HCT116 (cell line): ENCODE results near the gene FECH. TPM values are rescaled to one million over a fixed set of nuclear protein-coding genes. Genes with fewer than 3 reads are reported as not detected.

ENCODE experiments used
- ATAC-seq: fragments of 200-7000 bp; cut with Tn5 transposase; 2 replicates; pipeline ENCODE4 v1.9.1; 2020; ENCODE audit warnings: mild to moderate bottlenecking, moderate library complexity
- BruUV-seq: library from RNA; stranded (reverse); fragments of 400-500 nt; replicated peaks from 2 replicates; lab custom pipeline; 2021; lab: Mats Ljungman, UMichigan
- CTCF ChIA-PET: fragments of 300-600 bp; sonication (Branson Sonifier 250); formaldehyde crosslinking; loops from one replicate; lab custom pipeline; 2021; ENCODE audit warnings: antibody characterized with exemption; lab: Charles Lee
- POLR2A ChIA-PET: fragments of 300-600, 350-600 bp; sonication (Branson Sonifier 250); formaldehyde crosslinking; loops from one replicate; lab custom pipeline; 2021; ENCODE audit warnings: antibody characterized with exemption; lab: Charles Lee
- RAD21 ChIA-PET, 2 experiments: fragments of 300-600 bp; sonication (Branson Sonifier 250); formaldehyde crosslinking; loops; one replicate each; lab custom pipeline; 2023; ENCODE audit warnings: low total read pairs in 2 of 2; ENCODE audit not compliant: uncharacterized antibody in 2 of 2, unreplicated experiment in 2 of 2, low non-redundant PET in 1 of 2; lab: Charles Lee
- DNase-seq: peaks from one replicate; pipeline ENCODE4 v3.0.0-alpha.2; 2010; ENCODE audit warnings: low read depth, low spot score
- H2AFZ ChIP-seq: fragments of 200-600 bp; shearing (Covaris generic), sonication (generic); 2 replicates; pipeline ENCODE4 v1.6.1; 2017; ENCODE audit warnings: low read depth, mixed run types, mixed read lengths, antibody characterized with exemption, low read length; ENCODE audit not compliant: poor library complexity, severe bottlenecking
- H3K27ac ChIP-seq: 2 replicates; pipeline ENCODE4 v1.5.1; 2012; ENCODE audit warnings: low read depth, low read length
- H3K27me3 ChIP-seq: fragments of 200-600 bp; sonication (generic); 2 replicates; pipeline ENCODE4 v1.6.1; 2016; ENCODE audit warnings: mixed run types, low read length, mixed read lengths; ENCODE audit not compliant: insufficient read depth
- H3K36me3 ChIP-seq, 2 experiments: fragments of 200-500 bp in 1 of 2; fragments of 200-600 bp in 1 of 2; sonication (Bioruptor generic) in 1 of 2; sonication (generic) in 1 of 2; 2 replicates each; pipeline versions ENCODE4 v1.5.1 to v1.6.1; 2014 to 2016; ENCODE audit warnings: low read length in 2 of 2, inconsistent platforms in 1 of 2, mixed read lengths in 1 of 2, mixed run types in 1 of 2; ENCODE audit not compliant: insufficient read depth in 2 of 2, control insufficient read depth in 1 of 2
- H3K4me1 ChIP-seq, 2 experiments: fragments of 200-600 bp in 1 of 2; sonication (generic) in 1 of 2; 2 replicates each; pipeline versions ENCODE4 v1.5.1 to v1.6.1; 2012 to 2017; ENCODE audit warnings: low read length in 2 of 2, inconsistent platforms in 1 of 2, mild to moderate bottlenecking in 1 of 2, mixed read lengths in 1 of 2, mixed run types in 1 of 2, moderate library complexity in 1 of 2; ENCODE audit not compliant: insufficient read depth in 2 of 2, control insufficient read depth in 1 of 2
- H3K4me2 ChIP-seq: fragments of 200-600 bp; sonication (generic); 2 replicates; pipeline ENCODE4 v1.6.1; 2017; ENCODE audit warnings: mixed run types, low read length, mixed read lengths
- H3K4me3 ChIP-seq, 2 experiments: fragments of 200-600 bp in 1 of 2; sonication (generic) in 1 of 2; replicated peaks in 1 of 2; 2 replicates each; pipeline ENCODE4 v1.5.1; 2011 to 2016; ENCODE audit warnings: low read length in 2 of 2, control low read depth in 1 of 2, low read depth in 1 of 2, mild to moderate bottlenecking in 1 of 2, mixed read lengths in 1 of 2, mixed run types in 1 of 2
- H3K79me2 ChIP-seq: fragments of 200-600 bp; sonication (generic); 2 replicates; pipeline ENCODE4 v1.6.1; 2017; ENCODE audit warnings: mild to moderate bottlenecking, mixed run types, low read length, moderate library complexity, mixed read lengths; ENCODE audit not compliant: insufficient read depth
- H3K9ac ChIP-seq: fragments of 200-600 bp; sonication (generic); 2 replicates; pipeline ENCODE4 v1.6.1; 2016; ENCODE audit warnings: low read length, mixed read lengths
- H3K9me2 ChIP-seq: fragments of 200-600 bp; sonication (generic), shearing (Covaris generic); 2 replicates; pipeline ENCODE4 v1.6.1; 2017; ENCODE audit warnings: mixed run types, mild to moderate bottlenecking, moderate library complexity; ENCODE audit not compliant: insufficient read depth
- H3K9me3 ChIP-seq, 2 experiments: fragments of 200-500 bp in 1 of 2; fragments of 200-600 bp in 1 of 2; sonication (Bioruptor generic) in 1 of 2; sonication (generic) in 1 of 2; 2 replicates each; pipeline ENCODE4 v1.6.1; 2014 to 2017; ENCODE audit warnings: low read length in 2 of 2, mixed read lengths in 2 of 2, inconsistent platforms in 1 of 2, low read depth in 1 of 2, mild to moderate bottlenecking in 1 of 2, mixed run types in 1 of 2, moderate library complexity in 1 of 2; ENCODE audit not compliant: control insufficient read depth in 1 of 2, insufficient read depth in 1 of 2
- H4K20me1 ChIP-seq: fragments of 200-600 bp; sonication (generic), shearing (Covaris generic); 2 replicates; pipeline ENCODE4 v1.6.1; 2017; ENCODE audit warnings: mixed run types, mild to moderate bottlenecking, moderate library complexity; ENCODE audit not compliant: insufficient read depth
- CBX3 ChIP-seq: IDR thresholded peaks from 2 replicates; pipeline ENCODE4 v1.6.1; 2012; ENCODE audit warnings: low read depth
- CEBPB ChIP-seq: IDR thresholded peaks from 2 replicates; pipeline ENCODE4 v1.6.1; 2012; ENCODE audit warnings: low read depth
- CTCF ChIP-seq, 3 experiments: fragments of 200-600 bp in 1 of 3; sonication (generic) in 1 of 3; IDR thresholded peaks in 2 of 3; conservative IDR thresholded peaks in 1 of 3; 2 replicates each; pipeline ENCODE4 v1.5.1; 2012 to 2017; ENCODE audit warnings: low read depth in 2 of 3, low read length in 2 of 3, antibody characterized with exemption in 1 of 3, borderline replicate concordance in 1 of 3, control low read depth in 1 of 3, mild to moderate bottlenecking in 1 of 3, mixed read lengths in 1 of 3, mixed run types in 1 of 3, moderate library complexity in 1 of 3; ENCODE audit not compliant: insufficient read depth in 1 of 3
- EGR1 ChIP-seq: IDR thresholded peaks from 2 replicates; pipeline ENCODE4 v1.6.1; 2012; ENCODE audit warnings: low read depth
- ELF1 ChIP-seq: IDR thresholded peaks from 2 replicates; pipeline ENCODE4 v1.6.1; 2012; ENCODE audit warnings: low read depth, borderline replicate concordance
- EZH2 ChIP-seq: fragments of 200-600 bp; sonication (generic); IDR thresholded peaks from 2 replicates; pipeline ENCODE4 v1.6.1; 2017; ENCODE audit warnings: antibody characterized with exemption, mixed run types
- EZH2phosphoT487 ChIP-seq: fragments of 200-600 bp; IDR thresholded peaks from 2 replicates; pipeline ENCODE4 v1.6.1; 2018; ENCODE audit warnings: antibody characterized with exemption, borderline replicate concordance
- FOSL1 ChIP-seq: IDR thresholded peaks from 2 replicates; pipeline ENCODE4 v1.6.1; 2012; ENCODE audit warnings: low read depth
- JUND ChIP-seq: IDR thresholded peaks from 2 replicates; pipeline ENCODE4 v1.6.1; 2012
- MAX ChIP-seq: IDR thresholded peaks from 2 replicates; pipeline ENCODE4 v1.6.1; 2012
- POLR2A ChIP-seq: IDR thresholded peaks from 2 replicates; pipeline ENCODE4 v1.7.0; 2011; ENCODE audit warnings: borderline replicate concordance; ENCODE audit not compliant: insufficient read depth, insufficient read length; ENCODE audit errors: extremely low read depth
- POLR2AphosphoS5 ChIP-seq: IDR thresholded peaks from 2 replicates; pipeline ENCODE4 v1.6.1; 2011; ENCODE audit warnings: mild to moderate bottlenecking, low read depth, low read length, moderate library complexity
- RAD21 ChIP-seq: IDR thresholded peaks from 2 replicates; pipeline ENCODE4 v1.6.1; 2012; ENCODE audit warnings: low read depth, mild to moderate bottlenecking
- SP1 ChIP-seq: IDR thresholded peaks from 2 replicates; pipeline ENCODE4 v1.6.1; 2012; ENCODE audit warnings: low read depth
- SRF ChIP-seq: IDR thresholded peaks from 2 replicates; pipeline ENCODE4 v1.6.1; 2012; ENCODE audit warnings: low read depth
- YY1 ChIP-seq: IDR thresholded peaks from 2 replicates; pipeline ENCODE4 v1.6.1; 2011; ENCODE audit warnings: low read length, low read depth, moderate library complexity, mild to moderate bottlenecking; ENCODE audit not compliant: insufficient replicate concordance; ENCODE audit errors: extremely low read depth
- ZBTB33 ChIP-seq: IDR thresholded peaks from 2 replicates; pipeline ENCODE4 v1.6.1; 2011; ENCODE audit warnings: mild to moderate bottlenecking, low read length, moderate library complexity; ENCODE audit not compliant: insufficient replicate concordance; ENCODE audit errors: extremely low read depth
- ZFX ChIP-seq: fragments of 450-650 bp; IDR thresholded peaks from 2 replicates; pipeline ENCODE4 v1.6.1; 2017
- ZNF274 ChIP-seq: fragments of 200-500 bp; sonication (Bioruptor generic); IDR thresholded peaks from 2 replicates; pipeline ENCODE4 v1.6.1; 2014; ENCODE audit warnings: mild to moderate bottlenecking, low read depth, low read length, inconsistent platforms
- intact Hi-C: fragments of 100-400 bp; cut with micrococcal nuclease; formaldehyde crosslinking; loops from 2 replicates; pipeline ENCODE4 v1.10.0; 2022
- total RNA-seq: library from RNA; stranded (reverse); gene quantifications from one replicate; pipeline ENCODE4 v1.2.1, GENCODE V29; 2021; ENCODE audit not compliant: unreplicated experiment
- TF ChIP-seq, protein P1 (sequence below): IDR thresholded peaks from 2 replicates; pipeline ENCODE4 v1.6.1; 2012

The FECH gene
- total RNA-seq, 1 experiment from 2014 or later, result 42.7 TPM

DNA sequence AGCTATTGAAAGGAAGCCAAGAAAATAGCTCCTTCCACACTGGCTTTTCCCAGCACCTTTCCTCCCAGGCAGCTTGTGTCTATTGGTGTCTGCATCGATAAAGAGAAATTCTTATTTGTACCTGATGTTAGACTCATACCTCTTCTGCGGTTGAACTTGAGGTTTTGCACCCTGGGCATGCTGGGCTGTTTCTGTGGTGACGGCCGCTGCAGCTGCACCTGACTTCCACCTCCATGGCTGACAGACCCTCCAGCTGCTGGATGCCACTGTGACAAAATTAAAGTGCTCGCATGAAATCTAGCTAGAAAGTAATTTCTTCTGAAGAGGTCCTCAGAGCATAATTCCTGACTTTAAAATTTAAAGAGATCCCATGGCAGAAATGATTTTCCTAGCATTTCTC, 6.6 kb downstream of the FECH start:
- CTCF ChIA-PET, result interaction anchor here (1.1 kb wide), 1 partner anchor 120 kb away, joined by 3 read pairs; no protein-coding TSS in a partner anchor
- intact Hi-C loops, result no loop called here
- no peak overlapping the region for H3K4me3 ChIP-seq
- ATAC-seq (no peak), DNase-seq (no peak)
- no peak overlapping the region for H3K27ac ChIP-seq
- H2AFZ ChIP-seq, result no peak overlapping the region
- no peaks in the 10 kb centered on the region for H3K9me2 ChIP-seq
- H3K4me2 ChIP-seq, result no peak overlapping the region
- H3K36me3 ChIP-seq, result peaks cover 0 to 15% of the 10 kb centered on the region in 2 experiments; a peak in 2 of 4 replicates
- no peak overlapping the region for H3K9ac ChIP-seq
- RAD21 ChIA-PET, result no interaction called here
- BruUV-seq, result no TSS peak
- H4K20me1 ChIP-seq, result no peaks in the 10 kb centered on the region
- TF ChIP-seq FOSL1 (no peak), POLR2AphosphoS5 (no peak), RAD21 (no peak), SRF (no peak), POLR2A (no peak), MAX (no peak), EZH2 (no peak), SP1 (no peak), ELF1 (no peak), CEBPB (no peak), CBX3 (no peak), CTCF (IDR thresholded peaks at IDR 0.05 in 2 of 3, conservative IDR thresholded peaks at IDR 0.05 in 1 of 3; ENCODE audit: borderline replicate concordance in 1 of 3, insufficient read depth in 1 of 3, low read depth in 2 of 3, low read length in 2 of 3) (no peak), ZBTB33 (no peak), EZH2phosphoT487 (no peak), ZFX (no peak), EGR1 (no peak), ZNF274 (no peak), JUND (no peak), YY1 (no peak)
- TF ChIP-seq, protein P1, sequence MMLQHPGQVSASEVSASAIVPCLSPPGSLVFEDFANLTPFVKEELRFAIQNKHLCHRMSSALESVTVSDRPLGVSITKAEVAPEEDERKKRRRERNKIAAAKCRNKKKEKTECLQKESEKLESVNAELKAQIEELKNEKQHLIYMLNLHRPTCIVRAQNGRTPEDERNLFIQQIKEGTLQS, result no peak
- TF ChIP-seq, all 23 proteins: peak for 0
- POLR2A ChIA-PET, result no interaction called here
- no peaks in the 10 kb centered on the region for H3K9me3 ChIP-seq
- no peaks in the 10 kb centered on the region for H3K79me2 ChIP-seq
- H3K27me3 ChIP-seq, result no peaks in the 10 kb centered on the region
- no peaks in the 10 kb centered on the region for H3K4me1 ChIP-seq
